Measurements from ENCODE around the gene CAV2. TPM values are rescaled to one million over a fixed set of nuclear protein-coding genes. Genes with fewer than 3 reads are reported as not detected.

Gene CAV2
- total and polyA plus RNA-seq, 9 of the 15 experiments (the other 6 are each of a cell fraction or from before 2014, with no cell fraction given) = 16.1 to 137 (median 38.3) TPM

GRCh38 chr7:116465125-116465524, 34.4 kb upstream of the CAV2 start:
- Histone ChIP-seq H3K27me3 (ENCODE audit: control insufficient read depth in 2 of 2, insufficient read depth in 2 of 2, low read length in 2 of 2) (no peaks in the 10 kb centered on the region), H2AFZ (ENCODE audit: low read depth, low read length) (peak overlapping the region; percentile 79), H3K9me3 (replicated peaks; ENCODE audit: control insufficient read depth, insufficient read depth, low read depth, low read length) (no peaks in the 10 kb centered on the region), H3K9me1 (ENCODE audit: control insufficient read depth, insufficient read depth, low read length) (no peaks in the 10 kb centered on the region), H3K4me3 (no peak overlapping the region), H4K20me1 (replicated peaks; ENCODE audit: control insufficient read depth, insufficient read depth, low read length) (no peaks in the 10 kb centered on the region), H3K27ac (ENCODE audit: extremely low read depth, low read depth, low read length) (peak overlapping the region; percentile 86), H3K9ac (ENCODE audit: insufficient read depth in 1 of 2, low read depth in 2 of 2, low read length in 2 of 2) (peak overlapping the region in 1 of 2 experiments; percentile 35; a peak in 2 of 4 replicates), H3K4me2 (ENCODE audit: insufficient read depth, low read length) (peak overlapping the region; percentile 7; the same call in 1 of the 2 replicates), H3K79me2 (ENCODE audit: control insufficient read depth, insufficient read depth, low read length) (no peaks in the 10 kb centered on the region), H3K4me1 (replicated peaks in 1 of 2; ENCODE audit: control insufficient read depth in 2 of 2, insufficient read depth in 2 of 2, low read length in 2 of 2) (peaks cover 6 to 24% of the 10 kb centered on the region in 2 experiments; a peak in 3 of 5 replicates), H3K36me3 (ENCODE audit: control insufficient read depth, insufficient read depth, low read length) (no peaks in the 10 kb centered on the region)
- intact Hi-C loops (cut with micrococcal nuclease) = loop anchor here (5.0 kb wide), 1 partner anchor 37 kb away; no protein-coding TSS in a partner anchor
- ChIA-PET POLR2A (interaction anchor here (1.2 to 1.4 kb wide), 3 partner anchors 11 to 61 kb away, joined by 3 to 4 read pairs (median 3); no protein-coding TSS in a partner anchor), CTCF (ENCODE audit: low intra/inter-chr PET ratio) (no interaction called here)
- peak; percentile 36 to 65 (median 52) for DNase-seq (ENCODE audit: extremely low read depth in 1 of 4, low spot score in 3 of 4)
- ATAC-seq = peak; percentile 79
- 24% methylated on average over 2 of the region's 2 CpGs for WGBS (ENCODE audit: insufficient coverage, low coverage, missing lambda C conversion rate)
- peak; percentile 44 for FAIRE-seq
- in situ Hi-C loops (cut with MboI) = no loop called here
- BruUV-seq (replicated peaks) = no TSS peak
- TF ChIP-seq ZC3H4 (CRISPR knock-in tag; IDR thresholded peaks at IDR 0.05; ENCODE audit: borderline replicate concordance) (no peak), NFRKB (IDR thresholded peaks at IDR 0.05; ENCODE audit: low read depth) (peak; percentile 83), ASH1L (IDR thresholded peaks at IDR 0.05; ENCODE audit: borderline replicate concordance, low read depth, partially characterized antibody) (peak; percentile 45), ZBTB5 (IDR thresholded peaks at IDR 0.05) (peak; percentile 58; the same call in 1 of the 2 replicates), MGA (IDR thresholded peaks at IDR 0.05) (0 out of 2 replicates have a peak, but pooled peaks have one; percentile 27), BRD4 (IDR thresholded peaks at IDR 0.05) (peak; percentile 50; the same call in 1 of the 2 replicates), RFX1 (IDR thresholded peaks at IDR 0.05) (peak; percentile 48), LEF1 (IDR thresholded peaks at IDR 0.05) (peak; percentile 38; the same call in 1 of the 2 replicates), NBN (IDR thresholded peaks at IDR 0.05; ENCODE audit: low read depth) (peak; percentile 68; the same call in 1 of the 2 replicates), KDM1A (IDR thresholded peaks at IDR 0.05) (peak in 1 of 2 experiments; percentile 18; a peak in 1 of 4 replicates)

Measured in K562 (cell line).